ENCODE measurements around the gene GFAP. TPM values are rescaled to one million over a fixed set of nuclear protein-coding genes. Genes with fewer than 3 reads are reported as not detected.

GFAP gene
- total and polyA plus RNA-seq, 7 donors = 1.3 to 2.4 TPM; not detected in 5

GRCh38 chr17:44889003-44889402, 26.3 kb downstream of the GFAP start:
- TF ChIP-seq POLR2AphosphoS5 (IDR thresholded peaks at IDR 0.05) = no peak
- no peak for TF ChIP-seq EP300 (IDR thresholded peaks at IDR 0.05)
- TF ChIP-seq, protein P1, sequence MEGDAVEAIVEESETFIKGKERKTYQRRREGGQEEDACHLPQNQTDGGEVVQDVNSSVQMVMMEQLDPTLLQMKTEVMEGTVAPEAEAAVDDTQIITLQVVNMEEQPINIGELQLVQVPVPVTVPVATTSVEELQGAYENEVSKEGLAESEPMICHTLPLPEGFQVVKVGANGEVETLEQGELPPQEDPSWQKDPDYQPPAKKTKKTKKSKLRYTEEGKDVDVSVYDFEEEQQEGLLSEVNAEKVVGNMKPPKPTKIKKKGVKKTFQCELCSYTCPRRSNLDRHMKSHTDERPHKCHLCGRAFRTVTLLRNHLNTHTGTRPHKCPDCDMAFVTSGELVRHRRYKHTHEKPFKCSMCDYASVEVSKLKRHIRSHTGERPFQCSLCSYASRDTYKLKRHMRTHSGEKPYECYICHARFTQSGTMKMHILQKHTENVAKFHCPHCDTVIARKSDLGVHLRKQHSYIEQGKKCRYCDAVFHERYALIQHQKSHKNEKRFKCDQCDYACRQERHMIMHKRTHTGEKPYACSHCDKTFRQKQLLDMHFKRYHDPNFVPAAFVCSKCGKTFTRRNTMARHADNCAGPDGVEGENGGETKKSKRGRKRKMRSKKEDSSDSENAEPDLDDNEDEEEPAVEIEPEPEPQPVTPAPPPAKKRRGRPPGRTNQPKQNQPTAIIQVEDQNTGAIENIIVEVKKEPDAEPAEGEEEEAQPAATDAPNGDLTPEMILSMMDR (IDR thresholded peaks at IDR 0.05) = no peak
- TF ChIP-seq POLR2A (IDR thresholded peaks at IDR 0.05) = no peak
- Histone ChIP-seq H3K4me3 (no peak overlapping the region), H3K9me3 (no peaks in the 10 kb centered on the region), H3K27ac (no peak overlapping the region), H3K4me1 (no peaks in the 10 kb centered on the region), H3K36me3 (peaks cover 4 to 74% (median 35%) of the 10 kb centered on the region in 4 donors), H3K27me3 (no peaks in the 10 kb centered on the region)
- DNase-seq = no peak
- intact Hi-C loops (cut with DNase I) = no loop called here
- WGBS, 2 donors = 88% methylated on average over 7 of the region's 7 CpGs

GRCh38 chr17:44887971-44888954, 27.0 kb downstream of the GFAP start:
- DNase-seq = no peak
- peaks cover 3 to 74% (median 38%) of the 10 kb centered on the region in 4 donors for H3K36me3 ChIP-seq
- WGBS, 2 donors = 58 to 83% methylated on average over 10 of the region's 10 CpGs
- H3K27ac ChIP-seq = no peak overlapping the region
- no peak overlapping the region for H3K4me3 ChIP-seq
- no peaks in the 10 kb centered on the region for H3K9me3 ChIP-seq
- TF ChIP-seq EP300 (IDR thresholded peaks at IDR 0.05) (no peak), POLR2AphosphoS5 (IDR thresholded peaks at IDR 0.05) (no peak), POLR2A (IDR thresholded peaks at IDR 0.05) (no peak)
- TF ChIP-seq, protein P1 (IDR thresholded peaks at IDR 0.05) = no peak
- H3K4me1 ChIP-seq = no peaks in the 10 kb centered on the region
- H3K27me3 ChIP-seq = no peaks in the 10 kb centered on the region
- intact Hi-C loops (cut with DNase I) = no loop called here

DNA sequence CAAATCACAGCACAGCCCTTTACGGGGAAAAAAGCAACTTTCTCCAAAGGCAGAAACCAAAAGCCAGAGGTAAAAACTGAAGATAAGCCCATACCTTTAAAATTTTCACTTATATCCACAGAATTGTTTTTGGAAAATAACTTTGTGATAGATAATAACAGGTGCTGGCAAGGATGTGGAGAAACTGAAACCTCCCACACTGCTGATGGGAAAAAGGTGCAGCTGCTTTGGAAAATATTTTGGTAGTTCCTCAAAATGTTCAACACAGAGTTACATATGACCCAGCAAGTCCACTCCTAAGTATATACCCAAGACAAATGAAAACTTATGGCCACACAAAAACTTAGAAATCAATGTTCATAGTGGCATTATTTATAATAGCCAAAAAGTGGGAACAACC, 28.3 kb downstream of the GFAP start:
- H3K27me3 ChIP-seq = no peaks in the 10 kb centered on the region
- intact Hi-C loops (cut with DNase I) = no loop called here
- no peak for DNase-seq
- H3K4me1 ChIP-seq = no peaks in the 10 kb centered on the region
- no peaks in the 10 kb centered on the region for H3K9me3 ChIP-seq
- 93 to 98% methylated on average over 1 of the region's 1 CpG for WGBS, 2 donors
- TF ChIP-seq POLR2AphosphoS5 (IDR thresholded peaks at IDR 0.05) (no peak), POLR2A (IDR thresholded peaks at IDR 0.05) (no peak), EP300 (IDR thresholded peaks at IDR 0.05) (no peak)
- TF ChIP-seq, protein P1 (IDR thresholded peaks at IDR 0.05) = no peak
- H3K27ac ChIP-seq = no peak overlapping the region
- no peak overlapping the region for H3K4me3 ChIP-seq
- peaks cover 0 to 74% (median 45%) of the 10 kb centered on the region in 4 donors for H3K36me3 ChIP-seq

- 97 to 98% methylated on average over 2 of the region's 2 CpGs for WGBS, 2 donors
- Histone ChIP-seq H3K9me3 (no peaks in the 10 kb centered on the region), H3K27me3 (no peaks in the 10 kb centered on the region), H3K4me1 (no peaks in the 10 kb centered on the region), H3K4me3 (no peak overlapping the region), H3K27ac (no peak overlapping the region), H3K36me3 (peaks cover 4 to 80% (median 52%) of the 10 kb centered on the region in 4 donors)
- DNase-seq = no peak
- no peak for TF ChIP-seq POLR2A (IDR thresholded peaks at IDR 0.05)
- TF ChIP-seq EP300 (IDR thresholded peaks at IDR 0.05) = no peak
- TF ChIP-seq, protein P1 (IDR thresholded peaks at IDR 0.05) = no peak
- TF ChIP-seq POLR2AphosphoS5 (IDR thresholded peaks at IDR 0.05) = no peak
- intact Hi-C loops (cut with DNase I) = no loop called here
Observed at GRCh38 chr17:44884941-44885340, 30.4 kb downstream of the GFAP start.
